Transverse colon (tissue), 4 donors: ENCODE measurements around the gene TFDP2. TPM values are rescaled to one million over a fixed set of nuclear protein-coding genes. Genes with fewer than 3 reads are reported as not detected.

ENCODE experiments used
- DNase-seq: peaks from one replicate; pipeline ENCODE4 v3.0.0-alpha.2; 2019
- H3K27ac ChIP-seq, 4 donors: fragments of 200-600 bp; sonication (generic); 2 replicates each; pipeline ENCODE4 v1.5.1; 2016 to 2018; ENCODE audit warnings: inconsistent platforms in 4 of 4
- H3K27me3 ChIP-seq: fragments of 200-600 bp; sonication (generic); 2 replicates; pipeline ENCODE4 v1.5.1; 2017; ENCODE audit warnings: inconsistent platforms
- H3K36me3 ChIP-seq, 4 donors: fragments of 200-600 bp; sonication (generic); 2 replicates each; pipeline ENCODE4 v1.5.1; 2017 to 2019; ENCODE audit warnings: inconsistent platforms in 4 of 4
- H3K4me1 ChIP-seq, 4 donors: fragments of 200-600 bp; sonication (generic); 2 replicates each; pipeline ENCODE4 v1.5.1; 2017 to 2020; ENCODE audit warnings: inconsistent platforms in 4 of 4
- H3K4me3 ChIP-seq, 4 donors: fragments of 200-600 bp; sonication (generic); 1 replicate in 1 of 4; 2 replicates in 3 of 4; pipeline versions ENCODE4 v1.5.1 to v1.6.1; 2017 to 2019; ENCODE audit warnings: inconsistent platforms in 4 of 4
- H3K9me3 ChIP-seq, 2 donors: fragments of 200-600 bp; sonication (generic); 2 replicates each; pipeline ENCODE4 v1.5.1; 2017 to 2019; ENCODE audit warnings: inconsistent platforms in 2 of 2
- CTCF ChIP-seq, 5 experiments: fragments of 200-600 bp in 3 of 5; fragments of 450-650 bp in 2 of 5; sonication (generic) in 3 of 5; IDR thresholded peaks; 1 replicate in 2 of 5; 2 replicates in 3 of 5; pipeline ENCODE4 v1.5.1; 2016 to 2017; ENCODE audit warnings: antibody characterized with exemption in 5 of 5, inconsistent platforms in 3 of 5, mild to moderate bottlenecking in 2 of 5, moderate library complexity in 1 of 5
- EP300 ChIP-seq: sonication (generic); formaldehyde crosslinking; IDR thresholded peaks from one replicate; pipeline ENCODE4 v1.6.1; 2017; ENCODE audit warnings: antibody characterized with exemption, low read depth
- POLR2A ChIP-seq: fragments of 450-650 bp; IDR thresholded peaks from one replicate; pipeline ENCODE4 v1.6.1; 2016; ENCODE audit warnings: antibody characterized with exemption, mild to moderate bottlenecking, moderate library complexity
- POLR2AphosphoS5 ChIP-seq, 3 donors: sonication (generic); formaldehyde crosslinking; IDR thresholded peaks; one replicate each; pipeline ENCODE4 v1.6.1; 2016; ENCODE audit warnings: antibody characterized with exemption in 3 of 3
- WGBS, 2 donors: methylation state at CpG; one replicate each; pipeline ENCODE4 v1.1.5; 2018; ENCODE audit warnings: low coverage in 1 of 2; 5-methylcytosine and 5-hydroxymethylcytosine counted together
- in situ Hi-C, 4 donors: fragments of 200-750 bp; cut with MboI; loops; one replicate each; pipeline versions ENCODE4 v1.15.0 to v1.15.1; 2017; ENCODE audit warnings: low sequenced_read_pairs in 3 of 4, low pct_ligation_motif_present in 1 of 4, low pct_unique_long_range_greater_than_20kb in 1 of 4
- intact Hi-C: fragments of 100-400 bp; cut with DNase I; formaldehyde crosslinking; loops from one replicate; pipeline ENCODE4 v1.15.1; 2023; ENCODE audit warnings: low total_unique reads
- total RNA-seq, 4 donors: library from RNA; depleted of rRNA; stranded (reverse); fragments of >200 nt; gene quantifications; one replicate each; pipeline ENCODE4 v1.1.0, GENCODE V29; 2016

TFDP2 gene
- total RNA-seq, 4 donors from 2014 or later, result 10.3 to 69.2 (median 41.3) TPM

GRCh38 chr3:141971571-141971970 is 177.8 kb downstream of the TFDP2 start:
- H3K27me3 ChIP-seq, result no peaks in the 10 kb centered on the region
- H3K4me3 ChIP-seq, result no peak overlapping the region
- H3K4me1 ChIP-seq, result no peaks in the 10 kb centered on the region
- no peak for DNase-seq
- peaks cover 0 to 6% (median 2%) of the 10 kb centered on the region in 4 donors for H3K36me3 ChIP-seq
- H3K9me3 ChIP-seq, result no peaks in the 10 kb centered on the region
- in situ Hi-C loops (no loop called here), intact Hi-C loops (no loop called here)
- no peak overlapping the region for H3K27ac ChIP-seq
- 89% methylated on average over 1 of the region's 1 CpG; no CpG with 5 or more reads in 1 of the 2 donors for WGBS, 2 donors
- TF ChIP-seq POLR2AphosphoS5 (IDR thresholded peaks at IDR 0.05) (no peak), POLR2A (no peak), CTCF (IDR thresholded peaks at IDR 0.05) (no peak), EP300 (no peak)

- TF ChIP-seq POLR2A (no peak), POLR2AphosphoS5 (IDR thresholded peaks at IDR 0.05) (no peak), EP300 (no peak), CTCF (IDR thresholded peaks at IDR 0.05) (no peak)
- no peak for DNase-seq
- in situ Hi-C loops (loop anchor here in 1 of 4 donors (10.0 kb wide), 1 partner anchor 305 kb away; no protein-coding TSS in a partner anchor), intact Hi-C loops (loop anchor here (10.0 kb wide), 1 partner anchor 305 kb away; no protein-coding TSS in a partner anchor)
- Histone ChIP-seq H3K36me3 (peaks cover 0 to 5% (median 0%) of the 10 kb centered on the region in 4 donors), H3K4me3 (no peak overlapping the region), H3K27ac (no peak overlapping the region), H3K4me1 (no peaks in the 10 kb centered on the region), H3K9me3 (no peaks in the 10 kb centered on the region), H3K27me3 (no peaks in the 10 kb centered on the region)
- WGBS, 2 donors, result 83 to 93% methylated on average over 4 to 6 of the region's 6 CpGs
Observed at GRCh38 chr3:141969711-141970110, 179.6 kb downstream of the TFDP2 start.

- no peak overlapping the region for H3K4me3 ChIP-seq
- peaks cover 0 to 7% (median 0%) of the 10 kb centered on the region in 4 donors for H3K36me3 ChIP-seq
- no peaks in the 10 kb centered on the region for H3K27me3 ChIP-seq
- no peaks in the 10 kb centered on the region for H3K9me3 ChIP-seq
- peaks cover 0 to 4% (median 0%) of the 10 kb centered on the region in 4 donors for H3K4me1 ChIP-seq
- intact Hi-C loops (loop anchor here (10.0 kb wide), 1 partner anchor 309 kb away; no protein-coding TSS in a partner anchor), in situ Hi-C loops (loop anchor here in 1 of 4 donors (10.0 kb wide), 1 partner anchor 309 kb away; no protein-coding TSS in a partner anchor)
- no peak overlapping the region for H3K27ac ChIP-seq
- TF ChIP-seq POLR2AphosphoS5 (IDR thresholded peaks at IDR 0.05), result no peak
- no peak for TF ChIP-seq POLR2A
- no peak for TF ChIP-seq CTCF (IDR thresholded peaks at IDR 0.05)
- TF ChIP-seq EP300, result no peak
- no peak for DNase-seq
- WGBS, 2 donors, result 69 to 83% methylated on average over 1 of the region's 1 CpG
Observed at GRCh38 chr3:141965471-141965870, 183.9 kb downstream of the TFDP2 start.

- TF ChIP-seq CTCF (IDR thresholded peaks at IDR 0.05), result no peak
- TF ChIP-seq POLR2A, result no peak
- TF ChIP-seq POLR2AphosphoS5 (IDR thresholded peaks at IDR 0.05), result no peak
- TF ChIP-seq EP300, result no peak
- Histone ChIP-seq H3K27ac (no peak overlapping the region), H3K9me3 (no peaks in the 10 kb centered on the region), H3K4me3 (no peak overlapping the region), H3K27me3 (no peaks in the 10 kb centered on the region), H3K4me1 (peaks cover 0 to 7% (median 0%) of the 10 kb centered on the region in 4 donors), H3K36me3 (peaks cover 0 to 7% (median 0%) of the 10 kb centered on the region in 4 donors)
- in situ Hi-C loops (loop anchor here in 1 of 4 donors (10.0 kb wide), 1 partner anchor 312 kb away; no protein-coding TSS in a partner anchor), intact Hi-C loops (loop anchor here (10.0 kb wide), 1 partner anchor 312 kb away; no protein-coding TSS in a partner anchor)
- 93 to 100% methylated on average over 2 to 4 of the region's 4 CpGs for WGBS, 2 donors
- DNase-seq, result no peak
Observed at GRCh38 chr3:141963301-141963700, 186.0 kb downstream of the TFDP2 start.
